Fibroblast of skin of right quadriceps (primary cell): ENCODE measurements around the gene FRMPD4.
A peak's percentile ranks its signal among the peaks of the same experiment; 100 is the strongest.

Source experiments
- DNase-seq: peaks from one replicate; pipeline ENCODE4 v3.0.0-alpha.2; 2013

The FRMPD4 gene

GRCh38 chrX:12685541-12685940, 547.3 kb downstream of the FRMPD4 start:
- DNase-seq, result peak; percentile 2

GRCh38 chrX:12686331-12686730, 548.1 kb downstream of the FRMPD4 start:
- no peak for DNase-seq

GRCh38 chrX:12690646-12691045, 552.4 kb downstream of the FRMPD4 start:
- DNase-seq, result no peak

GRCh38 chrX:12693754-12694153, 555.5 kb downstream of the FRMPD4 start:
- peak; percentile 1 for DNase-seq

GRCh38 chrX:12700745-12701144, 562.5 kb downstream of the FRMPD4 start:
- DNase-seq, result no peak

- DNase-seq, result peak; percentile 50
These were observed 563.4 kb downstream of the FRMPD4 start for GRCh38 chrX:12701628-12702027.

GRCh38 chrX:12702509-12703091, 564.3 kb downstream of the FRMPD4 start:
- no peak for DNase-seq

GRCh38 chrX:12704706-12705105, 566.4 kb downstream of the FRMPD4 start:
- DNase-seq, result no peak

GRCh38 chrX:12709047-12709446, 570.8 kb downstream of the FRMPD4 start:
- DNase-seq, result no peak

GRCh38 chrX:12711435-12712040, 573.3 kb downstream of the FRMPD4 start:
- no peak for DNase-seq

GRCh38 chrX:12716574-12716973, 578.3 kb downstream of the FRMPD4 start:
- no peak for DNase-seq

- no peak for DNase-seq
These were observed 581.6 kb downstream of the FRMPD4 start for GRCh38 chrX:12719837-12720236.

- no peak for DNase-seq
These were observed 582.8 kb downstream of the FRMPD4 start for GRCh38 chrX:12721042-12721441.

GRCh38 chrX:12722314-12722713, 584.0 kb downstream of the FRMPD4 start:
- DNase-seq, result no peak

- no peak for DNase-seq
These were observed 603.1 kb downstream of the FRMPD4 start for GRCh38 chrX:12741416-12741815.

- no peak for DNase-seq
These were observed 609.2 kb downstream of the FRMPD4 start for GRCh38 chrX:12747433-12747832.

GRCh38 chrX:12751887-12752286, 613.6 kb downstream of the FRMPD4 start:
- no peak for DNase-seq

GRCh38 chrX:12753366-12753765, 615.1 kb downstream of the FRMPD4 start:
- no peak for DNase-seq

GRCh38 chrX:12758291-12758690, 620.0 kb downstream of the FRMPD4 start:
- peak; percentile 2 for DNase-seq

- no peak for DNase-seq
These were observed 629.6 kb downstream of the FRMPD4 start for GRCh38 chrX:12767856-12768255.

- DNase-seq, result no peak
These were observed 630.2 kb downstream of the FRMPD4 start for GRCh38 chrX:12768491-12768890.

GRCh38 chrX:12770440-12770839, 632.2 kb downstream of the FRMPD4 start:
- peak; percentile 8 for DNase-seq

GRCh38 chrX:12771445-12772069, 633.3 kb downstream of the FRMPD4 start:
- peak; percentile 11 for DNase-seq
